Left colon (tissue), 2 donors: Measurements from ENCODE around the gene TCEAL4. TPM values are rescaled to one million over a fixed set of nuclear protein-coding genes. Genes with fewer than 3 reads are reported as not detected.

Experiments
- ATAC-seq: fragments of 200-7000 bp; cut with Tn5 transposase; one replicate; pipeline ENCODE4 v1.9.1; 2020; ENCODE audit warnings: mild to moderate bottlenecking, moderate library complexity
- DNase-seq, 2 donors: peaks; one replicate each; pipeline ENCODE4 v3.0.0-alpha.2; 2020
- intact Hi-C, 2 donors: fragments of 100-400 bp; cut with DNase I in 1 of 2; cut with micrococcal nuclease in 1 of 2; formaldehyde crosslinking; loops; one replicate each; pipeline versions ENCODE4 v1.11.2 to v1.14.0; 2022; cut with DNase I, micrococcal nuclease
- total RNA-seq, 2 donors: library from RNA; stranded (reverse); fragmentation: NEBNext Ultra II Directional; extraction: Animal tissue kit (Norgen Biotek cat#: 25700); gene quantifications; one replicate each; pipeline ENCODE4 v1.2.1, GENCODE V29; 2021
- donor health status: DM: no; HTN: no; CAD: no.
- donor health status: DM: yes; HTN: yes; CAD: no.

TCEAL4 gene
- total RNA-seq, 2 donors from 2014 or later = 20.1 to 23.2 TPM

DNA sequence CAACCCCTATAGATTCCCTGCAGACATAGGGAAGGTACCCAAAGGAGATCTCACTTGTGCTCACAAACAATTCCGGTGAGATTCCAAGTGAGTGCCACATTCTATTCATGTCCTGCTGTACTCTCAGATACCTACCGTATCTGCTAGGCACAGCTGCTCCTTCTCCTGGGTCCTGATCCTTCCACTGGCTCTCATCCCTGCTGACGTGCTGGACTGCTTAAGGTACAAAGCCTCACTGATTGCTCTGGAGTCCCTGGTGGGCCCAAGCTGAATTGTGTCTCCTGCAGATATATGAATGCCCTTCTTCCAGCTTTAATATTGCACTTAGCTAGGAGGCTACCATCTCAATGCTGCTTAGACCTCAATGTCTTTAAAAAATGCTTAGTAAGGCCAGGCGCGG is 45.8 kb downstream of the TCEAL4 start:
- DNase-seq (no peak), ATAC-seq (no peak)
- intact Hi-C loops = no loop called here

DNA sequence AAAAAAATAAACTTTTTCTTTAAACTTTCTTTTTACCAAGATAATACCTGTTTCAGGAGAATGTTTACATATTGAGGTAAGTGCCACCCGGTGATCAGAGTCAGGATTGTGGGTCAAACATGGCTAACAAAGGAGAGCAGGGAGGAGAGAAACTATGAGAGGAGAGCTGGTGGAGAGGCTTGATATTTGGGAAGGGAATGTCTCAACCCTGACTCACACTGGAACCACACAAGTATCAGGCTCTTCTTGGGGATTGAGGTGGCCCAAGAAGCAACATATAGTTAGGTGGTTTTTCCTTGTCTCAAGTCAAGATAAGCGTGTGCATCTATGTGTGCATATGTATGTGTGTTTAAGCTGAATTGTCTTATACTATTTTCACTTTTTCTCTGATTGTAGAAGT is 50.1 kb downstream of the TCEAL4 start:
- no peak for ATAC-seq
- DNase-seq = no peak
- intact Hi-C loops = no loop called here

Other genes starting within 250 kb of the TCEAL4 start
- gene TCEAL9, start 229.0 kb upstream of the TCEAL4 start, total RNA-seq = 10 to 100 TPM; 25.6 to 28.4 TPM
- 10 to 100 TPM; 29.5 to 33.4 TPM for gene BEX3, start 209.0 kb upstream of the TCEAL4 start, total RNA-seq
- gene RAB40A, start 66.0 kb upstream of the TCEAL4 start, total RNA-seq = under 1 TPM in 1 of 2 donors, not detected in 1; 0.27 TPM
- 1 to 10 TPM; 7.3 to 8.3 TPM for gene TCEAL3, start 22.4 kb downstream of the TCEAL4 start, total RNA-seq
- gene TCEAL1, start 43.5 kb downstream of the TCEAL4 start, total RNA-seq = 10 to 100 TPM; 10.2 to 17.8 TPM
- gene MORF4L2, start 101.2 kb downstream of the TCEAL4 start, total RNA-seq = 100 to 1,000 TPM; 168 to 172 TPM
- gene TMEM31, start 125.4 kb downstream of the TCEAL4 start, total RNA-seq = not detected
- 10 to 100 TPM in 1 of 2 donors, 1 to 10 TPM in 1; 3.9 to 16.7 TPM for gene PLP1, start 191.3 kb downstream of the TCEAL4 start, total RNA-seq
- gene RAB9B, start 246.7 kb downstream of the TCEAL4 start, total RNA-seq = 1 to 10 TPM in 1 of 2 donors, under 1 TPM in 1; 0.40 to 1.3 TPM